SK-N-SH treated with all-trans-retinoic acid at 6 μM for 48 hours (cell line): Measurements from ENCODE around the gene ZNF648.

Experiments used
- ATAC-seq: fragments of 200-7000 bp; cut with Tn5 transposase; 3 replicates; pipeline ENCODE4 v1.9.1; 2020; ENCODE audit warnings: mild to moderate bottlenecking, moderate library complexity
- ARNTL ChIP-seq: fragments of 450-650 bp; formaldehyde crosslinking; IDR thresholded peaks from 2 replicates; pipeline ENCODE4 v1.5.0; 2020; ENCODE audit warnings: low read depth, mild to moderate bottlenecking, moderate library complexity, borderline replicate concordance
- BACH2 ChIP-seq: fragments of 250-450 bp; sonication (Bioruptor Pico); IDR thresholded peaks from 2 replicates; pipeline ENCODE4 v1.9.0; 2021; ENCODE audit warnings: mild to moderate bottlenecking, borderline replicate concordance
- CSDC2 ChIP-seq: fragments of 250-450 bp; sonication (Bioruptor Pico); IDR thresholded peaks from 2 replicates; pipeline ENCODE4 v1.5.0; 2020; ENCODE audit warnings: mild to moderate bottlenecking, moderate library complexity
- ESRRG ChIP-seq: fragments of 250-450 bp; sonication (Bioruptor Pico); IDR thresholded peaks from 2 replicates; pipeline ENCODE4 v1.6.1; 2021; ENCODE audit warnings: mild to moderate bottlenecking
- GLIS3 ChIP-seq: fragments of 250-450 bp; sonication (Bioruptor Pico); IDR thresholded peaks from 2 replicates; pipeline ENCODE4 v1.5.0; 2020; ENCODE audit warnings: mild to moderate bottlenecking, moderate library complexity
- ISL1 ChIP-seq: fragments of 250-450 bp; sonication (Bioruptor Pico); IDR thresholded peaks from 2 replicates; pipeline ENCODE4 v2.1.2; 2022; ENCODE audit warnings: mild to moderate bottlenecking, moderate library complexity
- OSR1 ChIP-seq: fragments of 250-450 bp; sonication (Bioruptor Pico); IDR thresholded peaks from 2 replicates; pipeline ENCODE4 v1.8.0; 2022; ENCODE audit warnings: moderate library complexity, mild to moderate bottlenecking, inconsistent platforms
- PPARA ChIP-seq: fragments of 250-450 bp; sonication (Bioruptor Pico); IDR thresholded peaks from 2 replicates; pipeline ENCODE4 v1.5.0; 2020; ENCODE audit warnings: mild to moderate bottlenecking, borderline replicate concordance
- SNAI2 ChIP-seq: fragments of 250-450 bp; sonication (Bioruptor Pico); IDR thresholded peaks from 2 replicates; pipeline ENCODE4 v1.5.0; 2020; ENCODE audit warnings: mild to moderate bottlenecking, moderate library complexity
- TCF4 ChIP-seq: fragments of 250-450 bp; sonication (Bioruptor Pico); IDR thresholded peaks from 2 replicates; pipeline ENCODE4 v1.8.0; 2021; ENCODE audit warnings: mild to moderate bottlenecking, moderate library complexity, borderline replicate concordance
- TOX ChIP-seq: fragments of 250-450 bp; sonication (Bioruptor Pico); IDR thresholded peaks from 2 replicates; pipeline ENCODE4 v1.8.0; 2021; ENCODE audit warnings: mild to moderate bottlenecking, moderate library complexity, borderline replicate concordance
- ZC3H10 ChIP-seq: fragments of 250-450 bp; sonication (Bioruptor Pico); IDR thresholded peaks from 2 replicates; pipeline ENCODE4 v1.5.1; 2021; ENCODE audit warnings: mild to moderate bottlenecking, moderate library complexity
- ZFP30 ChIP-seq: fragments of 450-650 bp; formaldehyde crosslinking; IDR thresholded peaks from 2 replicates; pipeline ENCODE4 v1.5.0; 2022; ENCODE audit warnings: mild to moderate bottlenecking, moderate library complexity
- ZNF565 ChIP-seq: fragments of 450-650 bp; formaldehyde crosslinking; conservative IDR thresholded peaks from 2 replicates; pipeline ENCODE4 v1.5.0; 2020; ENCODE audit warnings: low read depth, mild to moderate bottlenecking, moderate library complexity
- ZNF70 ChIP-seq: fragments of 450-650 bp; formaldehyde crosslinking; IDR thresholded peaks from 2 replicates; pipeline ENCODE4 v1.5.0; 2020; ENCODE audit warnings: mild to moderate bottlenecking, moderate library complexity
- ZNF8 ChIP-seq: fragments of 450-650 bp; formaldehyde crosslinking; IDR thresholded peaks from 2 replicates; pipeline ENCODE4 v1.5.0; 2020; ENCODE audit warnings: mild to moderate bottlenecking, moderate library complexity
- TF ChIP-seq, protein P1 (sequence below): fragments of 250-450 bp; sonication (Bioruptor Pico); IDR thresholded peaks from 2 replicates; pipeline ENCODE4 v1.5.1; 2021; ENCODE audit warnings: mild to moderate bottlenecking, moderate library complexity
- TF ChIP-seq, protein P2 (sequence below): fragments of 250-450 bp; sonication (Bioruptor Pico); IDR thresholded peaks from 2 replicates; pipeline ENCODE4 v1.8.0; 2021; ENCODE audit warnings: low read depth, mild to moderate bottlenecking, moderate library complexity, borderline replicate concordance
- TF ChIP-seq, protein P3 (sequence below): fragments of 250-450 bp; sonication (Bioruptor Pico); IDR thresholded peaks from 2 replicates; pipeline ENCODE4 v1.5.1; 2020; ENCODE audit warnings: low read depth, mild to moderate bottlenecking, moderate library complexity
- TF ChIP-seq, protein P4 (sequence below): fragments of 250-450 bp; sonication (Bioruptor Pico); IDR thresholded peaks from 2 replicates; pipeline ENCODE4 v1.8.0; 2020; ENCODE audit warnings: mild to moderate bottlenecking, moderate library complexity, borderline replicate concordance
- TF ChIP-seq, protein P5 (sequence below): fragments of 250-450 bp; sonication (Bioruptor Pico); IDR thresholded peaks from 2 replicates; pipeline ENCODE4 v1.5.0; 2020; ENCODE audit warnings: mild to moderate bottlenecking, moderate library complexity

ZNF648 gene

DNA sequence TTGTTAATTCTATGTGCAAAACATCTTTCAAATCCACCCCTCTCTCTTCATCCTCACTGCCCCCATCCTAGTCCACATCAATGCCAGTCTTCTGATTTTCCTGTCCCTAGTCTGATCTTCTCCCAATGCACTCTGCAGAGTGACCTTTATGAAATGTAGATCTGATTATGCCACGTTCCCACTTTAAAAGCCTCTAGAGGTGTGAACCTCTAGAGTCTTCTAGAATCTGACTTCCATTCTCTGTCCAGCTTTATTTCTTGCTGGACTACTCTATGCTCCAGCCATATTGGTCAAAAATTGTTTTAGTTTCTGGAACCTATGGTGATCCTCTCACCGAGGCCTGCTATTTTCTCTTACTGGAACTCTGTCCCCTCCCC is 32.5 kb downstream of the ZNF648 start:
- TF ChIP-seq ARNTL (CRISPR knock-in tag), result no peak
- TF ChIP-seq ZNF8 (CRISPR knock-in tag), result no peak
- no peak for TF ChIP-seq GLIS3 (CRISPR knock-in tag)
- TF ChIP-seq, protein P1, sequence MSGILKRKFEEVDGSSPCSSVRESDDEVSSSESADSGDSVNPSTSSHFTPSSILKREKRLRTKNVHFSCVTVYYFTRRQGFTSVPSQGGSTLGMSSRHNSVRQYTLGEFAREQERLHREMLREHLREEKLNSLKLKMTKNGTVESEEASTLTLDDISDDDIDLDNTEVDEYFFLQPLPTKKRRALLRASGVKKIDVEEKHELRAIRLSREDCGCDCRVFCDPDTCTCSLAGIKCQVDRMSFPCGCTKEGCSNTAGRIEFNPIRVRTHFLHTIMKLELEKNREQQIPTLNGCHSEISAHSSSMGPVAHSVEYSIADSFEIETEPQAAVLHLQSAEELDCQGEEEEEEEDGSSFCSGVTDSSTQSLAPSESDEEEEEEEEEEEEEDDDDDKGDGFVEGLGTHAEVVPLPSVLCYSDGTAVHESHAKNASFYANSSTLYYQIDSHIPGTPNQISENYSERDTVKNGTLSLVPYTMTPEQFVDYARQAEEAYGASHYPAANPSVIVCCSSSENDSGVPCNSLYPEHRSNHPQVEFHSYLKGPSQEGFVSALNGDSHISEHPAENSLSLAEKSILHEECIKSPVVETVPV (CRISPR knock-in tag), result no peak
- no peak for TF ChIP-seq OSR1
- no peak for TF ChIP-seq TCF4 (CRISPR knock-in tag)
- TF ChIP-seq SNAI2, result no peak
- no peak for TF ChIP-seq ZNF70 (CRISPR knock-in tag)
- TF ChIP-seq ZFP30, result no peak
- TF ChIP-seq, protein P2, sequence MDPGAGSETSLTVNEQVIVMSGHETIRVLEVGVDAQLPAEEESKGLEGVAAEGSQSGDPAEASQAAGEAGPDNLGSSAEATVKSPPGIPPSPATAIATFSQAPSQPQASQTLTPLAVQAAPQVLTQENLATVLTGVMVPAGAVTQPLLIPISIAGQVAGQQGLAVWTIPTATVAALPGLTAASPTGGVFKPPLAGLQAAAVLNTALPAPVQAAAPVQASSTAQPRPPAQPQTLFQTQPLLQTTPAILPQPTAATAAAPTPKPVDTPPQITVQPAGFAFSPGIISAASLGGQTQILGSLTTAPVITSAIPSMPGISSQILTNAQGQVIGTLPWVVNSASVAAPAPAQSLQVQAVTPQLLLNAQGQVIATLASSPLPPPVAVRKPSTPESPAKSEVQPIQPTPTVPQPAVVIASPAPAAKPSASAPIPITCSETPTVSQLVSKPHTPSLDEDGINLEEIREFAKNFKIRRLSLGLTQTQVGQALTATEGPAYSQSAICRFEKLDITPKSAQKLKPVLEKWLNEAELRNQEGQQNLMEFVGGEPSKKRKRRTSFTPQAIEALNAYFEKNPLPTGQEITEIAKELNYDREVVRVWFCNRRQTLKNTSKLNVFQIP, result no peak
- TF ChIP-seq, protein P3, sequence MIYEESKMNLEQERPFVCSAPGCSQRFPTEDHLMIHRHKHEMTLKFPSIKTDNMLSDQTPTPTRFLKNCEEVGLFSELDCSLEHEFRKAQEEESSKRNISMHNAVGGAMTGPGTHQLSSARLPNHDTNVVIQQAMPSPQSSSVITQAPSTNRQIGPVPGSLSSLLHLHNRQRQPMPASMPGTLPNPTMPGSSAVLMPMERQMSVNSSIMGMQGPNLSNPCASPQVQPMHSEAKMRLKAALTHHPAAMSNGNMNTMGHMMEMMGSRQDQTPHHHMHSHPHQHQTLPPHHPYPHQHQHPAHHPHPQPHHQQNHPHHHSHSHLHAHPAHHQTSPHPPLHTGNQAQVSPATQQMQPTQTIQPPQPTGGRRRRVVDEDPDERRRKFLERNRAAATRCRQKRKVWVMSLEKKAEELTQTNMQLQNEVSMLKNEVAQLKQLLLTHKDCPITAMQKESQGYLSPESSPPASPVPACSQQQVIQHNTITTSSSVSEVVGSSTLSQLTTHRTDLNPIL (CRISPR knock-in tag), result no peak
- TF ChIP-seq, protein P4, sequence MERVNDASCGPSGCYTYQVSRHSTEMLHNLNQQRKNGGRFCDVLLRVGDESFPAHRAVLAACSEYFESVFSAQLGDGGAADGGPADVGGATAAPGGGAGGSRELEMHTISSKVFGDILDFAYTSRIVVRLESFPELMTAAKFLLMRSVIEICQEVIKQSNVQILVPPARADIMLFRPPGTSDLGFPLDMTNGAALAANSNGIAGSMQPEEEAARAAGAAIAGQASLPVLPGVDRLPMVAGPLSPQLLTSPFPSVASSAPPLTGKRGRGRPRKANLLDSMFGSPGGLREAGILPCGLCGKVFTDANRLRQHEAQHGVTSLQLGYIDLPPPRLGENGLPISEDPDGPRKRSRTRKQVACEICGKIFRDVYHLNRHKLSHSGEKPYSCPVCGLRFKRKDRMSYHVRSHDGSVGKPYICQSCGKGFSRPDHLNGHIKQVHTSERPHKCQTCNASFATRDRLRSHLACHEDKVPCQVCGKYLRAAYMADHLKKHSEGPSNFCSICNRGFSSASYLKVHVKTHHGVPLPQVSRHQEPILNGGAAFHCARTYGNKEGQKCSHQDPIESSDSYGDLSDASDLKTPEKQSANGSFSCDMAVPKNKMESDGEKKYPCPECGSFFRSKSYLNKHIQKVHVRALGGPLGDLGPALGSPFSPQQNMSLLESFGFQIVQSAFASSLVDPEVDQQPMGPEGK (CRISPR knock-in tag), result no peak
- TF ChIP-seq, protein P5, sequence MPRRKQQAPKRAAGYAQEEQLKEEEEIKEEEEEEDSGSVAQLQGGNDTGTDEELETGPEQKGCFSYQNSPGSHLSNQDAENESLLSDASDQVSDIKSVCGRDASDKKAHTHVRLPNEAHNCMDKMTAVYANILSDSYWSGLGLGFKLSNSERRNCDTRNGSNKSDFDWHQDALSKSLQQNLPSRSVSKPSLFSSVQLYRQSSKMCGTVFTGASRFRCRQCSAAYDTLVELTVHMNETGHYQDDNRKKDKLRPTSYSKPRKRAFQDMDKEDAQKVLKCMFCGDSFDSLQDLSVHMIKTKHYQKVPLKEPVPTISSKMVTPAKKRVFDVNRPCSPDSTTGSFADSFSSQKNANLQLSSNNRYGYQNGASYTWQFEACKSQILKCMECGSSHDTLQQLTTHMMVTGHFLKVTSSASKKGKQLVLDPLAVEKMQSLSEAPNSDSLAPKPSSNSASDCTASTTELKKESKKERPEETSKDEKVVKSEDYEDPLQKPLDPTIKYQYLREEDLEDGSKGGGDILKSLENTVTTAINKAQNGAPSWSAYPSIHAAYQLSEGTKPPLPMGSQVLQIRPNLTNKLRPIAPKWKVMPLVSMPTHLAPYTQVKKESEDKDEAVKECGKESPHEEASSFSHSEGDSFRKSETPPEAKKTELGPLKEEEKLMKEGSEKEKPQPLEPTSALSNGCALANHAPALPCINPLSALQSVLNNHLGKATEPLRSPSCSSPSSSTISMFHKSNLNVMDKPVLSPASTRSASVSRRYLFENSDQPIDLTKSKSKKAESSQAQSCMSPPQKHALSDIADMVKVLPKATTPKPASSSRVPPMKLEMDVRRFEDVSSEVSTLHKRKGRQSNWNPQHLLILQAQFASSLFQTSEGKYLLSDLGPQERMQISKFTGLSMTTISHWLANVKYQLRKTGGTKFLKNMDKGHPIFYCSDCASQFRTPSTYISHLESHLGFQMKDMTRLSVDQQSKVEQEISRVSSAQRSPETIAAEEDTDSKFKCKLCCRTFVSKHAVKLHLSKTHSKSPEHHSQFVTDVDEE (CRISPR knock-in tag), result no peak
- no peak for TF ChIP-seq TOX (CRISPR knock-in tag)
- no peak for TF ChIP-seq PPARA (CRISPR knock-in tag)
- ATAC-seq, result no peak

DNA sequence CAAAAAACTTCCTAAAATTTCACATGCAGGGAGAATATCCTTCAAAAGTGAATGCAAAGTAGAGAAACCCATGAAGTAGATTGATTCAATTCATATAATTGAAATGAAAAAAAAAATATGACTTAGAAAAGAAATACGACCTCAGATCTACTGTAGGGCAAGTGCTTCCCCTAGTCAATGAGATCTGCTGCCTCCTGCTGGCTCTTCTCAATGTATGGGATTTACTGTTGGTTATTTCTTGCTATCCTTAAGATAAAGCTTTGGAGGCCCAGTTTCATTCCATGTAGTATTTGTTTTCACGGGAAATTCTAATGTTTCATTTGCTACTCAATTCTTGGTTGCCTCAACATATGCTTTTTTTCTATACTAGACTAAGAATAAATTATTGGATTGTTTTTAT is 46.2 kb downstream of the ZNF648 start:
- no peak for ATAC-seq
- TF ChIP-seq, protein P5 (CRISPR knock-in tag), result no peak
- no peak for TF ChIP-seq ZC3H10 (CRISPR knock-in tag)
- TF ChIP-seq TOX (CRISPR knock-in tag), result no peak
- no peak for TF ChIP-seq BACH2 (CRISPR knock-in tag)
- TF ChIP-seq, protein P2, result no peak
- TF ChIP-seq TCF4 (CRISPR knock-in tag), result no peak
- no peak for TF ChIP-seq GLIS3 (CRISPR knock-in tag)
- no peak for TF ChIP-seq ZNF70 (CRISPR knock-in tag)
- TF ChIP-seq, protein P4 (CRISPR knock-in tag), result no peak
- TF ChIP-seq PPARA (CRISPR knock-in tag), result no peak
- TF ChIP-seq, protein P3 (CRISPR knock-in tag), result no peak
- no peak for TF ChIP-seq ZFP30
- TF ChIP-seq OSR1, result no peak
- no peak for TF ChIP-seq ZNF565 (CRISPR knock-in tag)
- no peak for TF ChIP-seq ISL1 (CRISPR knock-in tag)
- no peak for TF ChIP-seq SNAI2
- no peak for TF ChIP-seq ZNF8 (CRISPR knock-in tag)
- TF ChIP-seq CSDC2 (CRISPR knock-in tag), result no peak
- TF ChIP-seq ESRRG (CRISPR knock-in tag), result no peak
